Aorta (tissue), 5 donors: ENCODE results near the gene GPATCH3. TPM values are rescaled to one million over a fixed set of nuclear protein-coding genes. Genes with fewer than 3 reads are reported as not detected.
"Not testable (repeated sequence)": the region's sequence is repeated elsewhere in the genome, so short reads cannot be mapped to it uniquely, and the experiment has no call there.

Experiments
- ATAC-seq: fragments of 200-7000 bp; cut with Tn5 transposase; one replicate; pipeline ENCODE4 v1.9.1; 2022; ENCODE audit warnings: moderate library complexity; ENCODE audit not compliant: low FRiP score
- DNase-seq, 2 donors: peaks; one replicate each; pipeline ENCODE4 v3.0.0-alpha.2; 2020
- H3K27ac ChIP-seq, 2 donors: one replicate each; pipeline ENCODE4 v1.5.1; 2013; ENCODE audit warnings: low read length in 2 of 2, mild to moderate bottlenecking in 2 of 2, moderate library complexity in 2 of 2, control low read depth in 1 of 2, inconsistent platforms in 1 of 2, low read depth in 1 of 2
- H3K27me3 ChIP-seq, 2 donors: one replicate each; pipeline ENCODE4 v1.6.1; 2013; ENCODE audit warnings: control low read depth in 1 of 2, low read length in 1 of 2, mild to moderate bottlenecking in 1 of 2, moderate library complexity in 1 of 2; ENCODE audit not compliant: insufficient read depth in 2 of 2, control insufficient read depth in 1 of 2
- H3K36me3 ChIP-seq, 2 donors: one replicate each; pipeline ENCODE4 v1.6.1; 2013; ENCODE audit warnings: control low read depth in 1 of 2, low read length in 1 of 2, mild to moderate bottlenecking in 1 of 2; ENCODE audit not compliant: insufficient read depth in 2 of 2, control insufficient read depth in 1 of 2
- H3K4me1 ChIP-seq, 2 donors: one replicate each; pipeline ENCODE4 v1.6.1; 2013; ENCODE audit warnings: low read length in 2 of 2, control low read depth in 1 of 2, mild to moderate bottlenecking in 1 of 2, moderate library complexity in 1 of 2; ENCODE audit not compliant: insufficient read depth in 2 of 2, control insufficient read depth in 1 of 2
- H3K4me3 ChIP-seq, 2 donors: one replicate each; pipeline ENCODE4 v1.5.1; 2013; ENCODE audit warnings: low read length in 2 of 2, control low read depth in 1 of 2, mild to moderate bottlenecking in 1 of 2
- H3K9me3 ChIP-seq: one replicate; pipeline ENCODE4 v1.6.1; 2013; ENCODE audit warnings: mild to moderate bottlenecking, low read length; ENCODE audit not compliant: control insufficient read depth
- WGBS, 2 donors: extraction: QIAGEN DNeasy Blood & Tissue Kit; methylation state at CpG; one replicate each; pipeline ENCODE4 v1.1.7; 2013; 5-methylcytosine and 5-hydroxymethylcytosine counted together
- intact Hi-C, 2 donors: fragments of 100-400 bp; cut with DNase I; formaldehyde crosslinking; loops; one replicate each; pipeline versions ENCODE4 v1.14.2 to v1.15.0; 2022
- long read RNA-seq, 2 donors: library from polyadenylated mRNA; unstranded; transcript quantifications; one replicate each; pipeline ENCODE4 v2.0.0, GENCODE V29; 2020 to 2021
- polyA plus RNA-seq, 2 donors: library from polyadenylated mRNA; stranded (reverse); fragments of 200-250 nt; gene quantifications; one replicate each; pipeline ENCODE4 v1.2.3, GENCODE V29; 2013
- total RNA-seq, 2 donors: library from RNA; stranded (reverse); fragmentation: NEBNext Ultra II Directional; extraction: Animal tissue kit (Norgen Biotek cat#: 25700); gene quantifications; one replicate each; pipeline ENCODE4 v1.2.1, GENCODE V29; 2021
- donor health status: healthy with polysubstance abuse.
- donor health status: Bipolar disorder and iron deficiency.
- donor health status: DM: no; HTN: no; CAD: no.
- donor health status: DM: no; HTN: no; CAD: no.
- donor health status: DM: yes; HTN: yes; CAD: no.

The GPATCH3 gene, protein sequence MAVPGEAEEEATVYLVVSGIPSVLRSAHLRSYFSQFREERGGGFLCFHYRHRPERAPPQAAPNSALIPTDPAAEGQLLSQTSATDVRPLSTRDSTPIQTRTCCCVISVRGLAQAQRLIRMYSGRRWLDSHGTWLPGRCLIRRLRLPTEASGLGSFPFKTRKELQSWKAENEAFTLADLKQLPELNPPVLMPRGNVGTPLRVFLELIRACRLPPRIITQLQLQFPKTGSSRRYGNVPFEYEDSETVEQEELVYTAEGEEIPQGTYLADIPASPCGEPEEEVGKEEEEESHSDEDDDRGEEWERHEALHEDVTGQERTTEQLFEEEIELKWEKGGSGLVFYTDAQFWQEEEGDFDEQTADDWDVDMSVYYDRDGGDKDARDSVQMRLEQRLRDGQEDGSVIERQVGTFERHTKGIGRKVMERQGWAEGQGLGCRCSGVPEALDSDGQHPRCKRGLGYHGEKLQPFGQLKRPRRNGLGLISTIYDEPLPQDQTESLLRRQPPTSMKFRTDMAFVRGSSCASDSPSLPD
- 10 to 100 TPM in 1 of 2 donors, 1 to 10 TPM in 1; 9.7 to 12.7 TPM for total RNA-seq
- polyA plus RNA-seq = 10 to 100 TPM in 1 of 2 donors, 1 to 10 TPM in 1; 7.5 to 16.4 TPM
- long read RNA-seq, donor 1, transcript GPATCH3-201 (7 exons, 2,123 nt) = major isoform, 70 of 78 reads
- long read RNA-seq, donor 1, partial matches to known transcripts = 2 of 78 reads
- long read RNA-seq, donor 1, other reads (novel, unspliced or antisense) = 6 of 78 reads
- long read RNA-seq, donor 2, partial matches to known transcripts = 1 of 7 reads
- long read RNA-seq, donor 2, other reads (novel, unspliced or antisense) = 2 of 7 reads

DNA sequence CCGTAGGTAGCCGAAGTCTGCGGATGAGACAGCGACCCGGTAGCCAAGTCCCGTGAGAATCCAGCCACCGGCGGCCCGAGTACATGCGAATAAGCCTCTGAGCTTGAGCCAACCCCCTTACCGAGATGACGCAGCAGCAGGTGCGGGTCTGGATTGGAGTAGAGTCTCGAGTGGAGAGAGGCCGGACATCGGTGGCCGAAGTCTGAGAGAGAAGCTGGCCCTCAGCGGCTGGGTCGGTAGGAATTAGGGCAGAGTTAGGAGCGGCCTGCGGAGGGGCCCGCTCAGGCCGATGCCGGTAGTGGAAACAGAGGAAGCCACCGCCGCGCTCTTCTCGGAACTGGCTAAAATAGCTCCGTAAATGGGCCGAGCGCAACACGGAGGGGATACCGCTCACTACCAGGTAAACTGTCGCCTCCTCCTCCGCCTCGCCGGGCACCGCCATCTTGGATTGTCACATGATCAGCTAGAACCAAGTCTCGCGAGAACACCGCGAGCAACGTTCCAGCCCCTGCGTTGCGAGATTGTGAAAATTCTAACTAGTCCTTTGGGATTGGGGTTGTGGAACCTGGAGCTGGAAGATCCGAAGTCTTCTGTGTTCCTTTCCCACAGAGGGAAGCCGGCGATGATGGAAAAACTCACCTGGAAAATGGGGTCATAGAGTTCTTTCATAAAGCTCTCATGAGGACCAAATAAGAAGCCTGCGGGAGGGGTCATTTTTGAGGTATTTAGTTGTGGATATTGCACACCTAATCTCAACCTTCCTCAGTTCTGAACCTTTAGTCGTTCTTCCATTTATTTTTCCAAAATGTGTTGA, at the start of gene GPATCH3:
GPATCH3 (minus strand) TSS at position 467 of the 814 bp plus-strand sequence; CDS start at position 442, 25 bp downstream.
- DNase-seq = peak; percentile 96
- 0 to 1% methylated on average over 50 of the region's 50 CpGs for WGBS, 2 donors

DNA sequence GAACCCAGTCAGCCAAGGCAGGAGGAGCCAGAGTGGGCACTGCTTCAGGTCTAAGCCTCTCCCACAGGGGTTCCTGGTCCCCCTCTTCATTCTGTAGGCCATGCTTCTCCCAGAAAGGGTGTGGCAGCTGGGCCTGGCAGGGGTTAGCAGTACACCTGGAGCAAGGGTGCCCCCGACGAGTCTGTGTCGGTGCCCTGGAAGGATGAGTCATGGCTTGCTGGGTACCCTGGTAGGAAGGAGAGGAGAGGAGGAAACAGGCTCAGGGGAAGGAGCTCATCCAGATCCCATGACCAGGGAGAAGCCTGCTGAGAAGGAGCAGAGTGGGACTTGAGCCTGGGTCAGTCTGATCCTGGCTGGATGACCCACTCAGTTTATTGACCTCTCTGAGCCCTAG, 49.7 kb upstream of the GPATCH3 start:
- Histone ChIP-seq H3K27ac (no peak overlapping the region), H3K4me3 (no peak overlapping the region), H3K36me3 (peaks cover 0 to 6% of the 10 kb centered on the region in 2 donors), H3K4me1 (no peaks in the 10 kb centered on the region), H3K9me3 (no peaks in the 10 kb centered on the region), H3K27me3 (no peaks in the 10 kb centered on the region)
- no peak for DNase-seq
- 73 to 74% methylated on average over 3 of the region's 3 CpGs for WGBS, 2 donors
- intact Hi-C loops = no loop called here
- no peak for ATAC-seq

More for the DNA sequence above, at the start of gene GPATCH3:
- H3K4me1 ChIP-seq = no peaks in the 10 kb centered on the region
- peak within 1 kb of the TSS in 1 of 2 donors; percentile 64 for H3K27ac ChIP-seq
- intact Hi-C loops = no loop called here
- ATAC-seq = peak; percentile 95
- H3K4me3 ChIP-seq = peak within 1 kb of the TSS; percentile 65 to 69
- H3K36me3 ChIP-seq = no peaks in the 10 kb centered on the region
- no peaks in the 10 kb centered on the region for H3K9me3 ChIP-seq
- no peaks in the 10 kb centered on the region for H3K27me3 ChIP-seq

DNA sequence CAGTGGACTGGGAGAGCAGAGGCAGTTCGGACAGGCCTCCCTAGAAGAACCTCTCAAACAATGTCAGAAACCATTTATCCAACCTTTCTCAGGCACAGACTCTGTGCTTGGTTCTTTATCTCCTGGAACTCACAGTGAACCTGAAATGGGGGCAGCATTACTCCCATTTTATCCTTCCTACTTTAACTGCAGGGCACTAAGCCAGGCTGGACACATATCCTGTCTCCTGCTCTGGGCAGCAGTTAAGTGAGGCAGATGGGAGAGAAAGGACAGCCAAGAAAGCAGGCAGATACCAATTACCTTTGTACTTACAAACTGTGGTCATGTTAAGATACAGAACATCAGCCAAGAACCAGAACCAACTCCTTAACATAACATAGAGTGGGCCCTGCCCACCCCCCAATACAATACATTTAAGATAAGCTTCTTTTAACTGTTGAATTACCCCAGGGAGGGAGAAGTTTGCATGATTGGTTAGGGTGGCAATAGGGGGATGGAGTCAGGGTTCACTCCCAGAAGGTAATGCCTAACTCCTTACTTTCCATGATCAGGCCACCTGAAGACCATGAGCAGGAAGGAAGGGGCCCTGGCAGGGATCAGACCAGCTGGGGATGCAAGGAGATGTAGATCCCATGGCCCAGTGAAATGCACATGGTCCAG, 49.1 kb upstream of the GPATCH3 start:
- ATAC-seq (no peak), DNase-seq (no peak)
- no peak overlapping the region for H3K4me3 ChIP-seq
- intact Hi-C loops = no loop called here
- H3K27me3 ChIP-seq = no peaks in the 10 kb centered on the region
- no peaks in the 10 kb centered on the region for H3K4me1 ChIP-seq
- 73 to 76% methylated on average over 1 of the region's 1 CpG for WGBS, 2 donors
- no peak overlapping the region for H3K27ac ChIP-seq
- H3K36me3 ChIP-seq = peaks cover 0 to 6% of the 10 kb centered on the region in 2 donors
- H3K9me3 ChIP-seq = no peaks in the 10 kb centered on the region

DNA sequence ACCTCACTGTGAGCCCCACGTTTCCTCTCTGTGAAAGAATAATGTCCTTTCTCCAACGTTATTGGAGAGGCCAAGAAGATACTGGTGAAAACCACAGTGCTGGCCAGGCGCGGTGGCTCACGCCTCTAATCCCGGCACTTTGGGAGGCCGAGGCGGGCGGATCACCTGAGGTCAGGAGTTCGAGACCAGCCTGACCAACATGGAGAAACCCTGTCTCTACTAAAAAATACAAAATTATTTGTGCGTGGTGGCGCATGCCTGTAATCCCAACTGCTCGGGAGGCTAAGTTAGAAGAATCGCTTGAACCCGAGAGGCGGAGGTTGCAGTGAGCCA, 48.4 kb upstream of the GPATCH3 start:
- H3K27me3 ChIP-seq, H3K4me1 ChIP-seq, intact Hi-C loops, H3K27ac ChIP-seq, ATAC-seq, DNase-seq, H3K4me3 ChIP-seq, H3K36me3 ChIP-seq, H3K9me3 ChIP-seq: not testable (repeated sequence)
- 89 to 94% methylated on average over 14 to 16 of the region's 16 CpGs for WGBS, 2 donors

DNA sequence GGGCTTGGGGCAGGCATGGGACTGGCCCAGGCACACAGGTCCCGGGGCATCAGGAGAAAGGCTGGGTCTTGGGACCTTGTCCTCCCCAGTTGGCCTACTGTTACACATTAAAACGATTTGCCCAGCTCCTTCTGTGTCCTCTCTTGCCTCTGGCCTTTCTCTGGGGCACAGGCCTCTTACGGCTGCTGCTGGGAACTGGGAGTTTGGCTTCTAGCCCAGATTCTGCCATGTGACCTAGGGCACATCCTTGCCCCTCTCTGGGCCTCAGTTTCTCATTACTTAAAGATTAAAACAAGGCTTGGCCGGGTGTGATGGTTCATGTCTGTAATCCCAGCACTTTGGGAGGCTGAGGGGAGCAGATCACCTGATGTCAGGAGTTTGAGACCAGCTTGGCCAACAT, 46.0 kb upstream of the GPATCH3 start:
- no peaks in the 10 kb centered on the region for H3K9me3 ChIP-seq
- no peak for DNase-seq
- H3K27ac ChIP-seq = no peak overlapping the region
- peaks cover 2 to 9% of the 10 kb centered on the region in 2 donors for H3K36me3 ChIP-seq
- WGBS, 2 donors = 65 to 77% methylated on average over 4 of the region's 4 CpGs
- no peak overlapping the region for H3K4me3 ChIP-seq
- intact Hi-C loops = no loop called here
- no peaks in the 10 kb centered on the region for H3K4me1 ChIP-seq
- no peaks in the 10 kb centered on the region for H3K27me3 ChIP-seq
- no peak for ATAC-seq

DNA sequence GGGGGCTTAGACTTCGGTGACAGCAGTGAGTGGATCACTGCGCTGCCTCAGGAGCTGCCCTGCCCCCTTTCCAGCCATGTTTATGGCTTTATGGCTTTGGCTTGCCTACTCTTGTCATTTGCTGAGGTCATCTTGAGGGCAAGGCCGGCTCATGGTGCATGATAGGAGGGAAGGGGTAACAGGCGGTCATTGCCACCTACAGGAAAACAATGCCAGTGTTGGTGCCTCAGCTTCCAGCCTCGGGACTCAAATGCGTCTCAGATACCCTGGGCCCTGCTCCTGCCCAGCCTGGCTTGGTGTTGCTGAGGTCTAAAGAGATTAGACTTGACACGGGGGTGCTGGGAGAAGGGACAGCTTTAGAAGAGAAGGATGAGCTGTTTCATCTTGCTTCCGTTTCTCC, 45.5 kb upstream of the GPATCH3 start:
- intact Hi-C loops = no loop called here
- Histone ChIP-seq H3K27me3 (no peaks in the 10 kb centered on the region), H3K4me3 (no peak overlapping the region), H3K27ac (no peak overlapping the region), H3K4me1 (no peaks in the 10 kb centered on the region), H3K36me3 (peaks cover 2 to 9% of the 10 kb centered on the region in 2 donors), H3K9me3 (no peaks in the 10 kb centered on the region)
- DNase-seq = no peak
- no peak for ATAC-seq
- WGBS, 2 donors = 80 to 84% methylated on average over 7 to 8 of the region's 8 CpGs

DNA sequence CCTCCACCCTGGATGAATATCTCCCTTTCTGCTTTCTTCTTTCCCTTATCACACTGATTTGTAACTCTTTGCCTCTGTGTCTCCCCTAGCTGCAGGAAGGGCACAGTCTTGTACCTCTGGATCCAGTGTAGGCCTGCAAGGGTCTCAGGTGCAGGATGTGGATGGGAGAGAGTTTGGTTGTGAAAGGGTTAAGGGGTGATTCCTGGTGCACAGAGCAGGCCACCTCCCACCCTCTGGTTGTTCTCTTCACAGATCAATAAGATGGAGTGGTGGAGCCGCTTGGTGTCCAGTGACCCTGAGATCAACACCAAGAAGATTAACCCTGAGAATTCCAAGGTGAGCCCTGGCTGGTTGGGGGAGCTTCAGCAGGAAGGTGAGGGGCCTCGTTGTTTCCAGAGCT, 44.9 kb upstream of the GPATCH3 start:
- H3K36me3 ChIP-seq = peaks cover 2 to 9% of the 10 kb centered on the region in 2 donors
- 78 to 79% methylated on average over 2 of the region's 2 CpGs for WGBS, 2 donors
- no peaks in the 10 kb centered on the region for H3K4me1 ChIP-seq
- no peaks in the 10 kb centered on the region for H3K9me3 ChIP-seq
- H3K27ac ChIP-seq = no peak overlapping the region
- no peak for DNase-seq
- H3K4me3 ChIP-seq = no peak overlapping the region
- intact Hi-C loops = no loop called here
- no peaks in the 10 kb centered on the region for H3K27me3 ChIP-seq
- ATAC-seq = no peak

DNA sequence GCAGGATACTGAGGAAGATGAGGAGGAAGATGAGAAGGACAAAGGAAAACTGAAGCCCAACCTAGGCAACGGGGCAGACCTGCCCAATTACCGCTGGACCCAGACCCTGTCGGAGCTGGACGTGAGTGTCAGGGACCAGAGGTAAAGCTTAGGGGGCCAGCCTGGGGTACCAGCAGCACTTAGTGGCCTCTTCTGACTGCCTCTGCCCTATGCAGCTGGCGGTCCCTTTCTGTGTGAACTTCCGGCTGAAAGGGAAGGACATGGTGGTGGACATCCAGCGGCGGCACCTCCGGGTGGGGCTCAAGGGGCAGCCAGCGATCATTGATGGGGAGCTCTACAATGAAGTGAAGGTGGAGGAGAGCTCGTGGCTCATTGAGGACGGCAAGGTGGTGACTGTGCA, 42.4 kb upstream of the GPATCH3 start:
- intact Hi-C loops = no loop called here
- Histone ChIP-seq H3K27ac (no peak overlapping the region), H3K4me1 (no peaks in the 10 kb centered on the region), H3K27me3 (no peaks in the 10 kb centered on the region), H3K36me3 (peaks cover 2 to 9% of the 10 kb centered on the region in 2 donors), H3K9me3 (no peaks in the 10 kb centered on the region), H3K4me3 (no peak overlapping the region)
- ATAC-seq (no peak), DNase-seq (no peak)
- WGBS, 2 donors = 96 to 97% methylated on average over 12 of the region's 12 CpGs
